Lung microvascular endothelial cell (primary cell): Measurements from ENCODE around the gene SLC23A2. TPM values are rescaled to one million over a fixed set of nuclear protein-coding genes. Genes with fewer than 3 reads are reported as not detected.
"Not testable (repeated sequence)": the region's sequence is repeated elsewhere in the genome, so short reads cannot be mapped to it uniquely, and the experiment has no call there.

Experiments used
- DNase-seq, 2 donors: peaks; one replicate each; pipeline versions ENCODE4 v3.0.0 to v3.0.0-alpha.2; 2010; ENCODE audit warnings: low read depth in 2 of 2
- total RNA-seq: library from RNA; depleted of rRNA; stranded (reverse); fragments of >200 nt; gene quantifications from 2 replicates; pipeline ENCODE4 v1.2.1, GENCODE V29; 2014

SLC23A2 gene
- total RNA-seq, 1 donor from 2014 or later, result 14.7 TPM

DNA sequence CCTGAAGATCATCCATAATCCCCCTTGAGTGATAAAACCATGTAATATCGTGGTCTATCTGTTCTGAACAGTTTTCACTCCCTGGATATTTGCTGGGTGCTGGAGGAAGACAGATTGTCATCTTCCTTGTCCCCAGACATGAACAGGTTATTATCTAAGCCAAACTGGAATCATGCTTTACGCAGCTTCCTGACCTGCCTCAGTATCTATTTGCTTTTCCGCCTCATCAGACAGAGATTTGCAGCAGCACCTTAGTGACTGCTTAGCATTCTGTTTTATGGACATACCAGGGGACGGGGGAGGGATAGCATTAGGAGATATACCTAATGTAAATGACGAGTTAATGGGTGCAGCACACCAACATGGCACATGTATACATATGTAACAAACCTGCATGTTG is 124.6 kb downstream of the SLC23A2 start:
- DNase-seq, result no peak

DNA sequence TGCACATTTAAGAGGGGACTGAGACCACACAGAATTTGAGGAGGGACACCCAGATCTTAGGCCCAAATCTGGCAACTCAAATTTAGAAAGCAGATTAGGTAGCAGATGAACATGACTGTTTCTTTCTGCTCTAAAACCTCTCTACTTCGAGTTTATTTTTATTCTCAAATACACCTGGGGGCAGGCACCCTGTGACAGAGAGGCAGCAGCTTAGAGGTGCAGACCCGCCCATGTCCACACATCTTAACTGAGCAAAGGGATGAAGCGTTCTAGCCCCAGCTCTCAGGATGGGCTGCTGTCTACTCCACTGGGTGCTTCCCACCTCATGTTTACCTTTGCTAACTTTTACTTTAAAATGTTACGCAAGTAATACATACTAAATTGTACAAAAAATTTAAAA is 125.0 kb downstream of the SLC23A2 start:
- no peak for DNase-seq

DNA sequence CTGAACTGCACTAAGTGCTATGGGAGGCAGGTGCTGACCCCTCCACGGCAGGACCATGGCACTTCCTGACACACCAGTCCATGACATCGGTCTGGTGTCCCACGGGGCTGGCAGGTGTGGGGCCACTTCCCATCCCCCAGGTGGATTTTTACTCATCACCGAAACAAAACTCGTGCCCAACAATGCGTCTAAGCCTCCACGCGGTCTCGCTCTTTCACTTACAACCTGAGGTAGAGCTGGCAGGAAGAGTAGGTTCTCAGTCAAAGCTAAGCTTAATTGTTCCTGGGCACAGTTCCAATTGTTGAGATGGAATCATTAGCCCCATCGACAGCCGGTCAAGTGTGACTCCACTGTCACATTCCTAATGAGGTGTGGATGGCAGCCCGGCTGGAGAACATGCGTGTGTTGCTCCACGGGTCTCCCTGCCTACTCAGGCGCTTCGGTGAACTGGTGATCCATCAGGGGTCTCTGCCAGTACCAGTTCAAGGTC is 125.7 kb downstream of the SLC23A2 start:
- no peak for DNase-seq

GRCh38 chr20:4873396-4873795 is 127.9 kb downstream of the SLC23A2 start:
- no peak for DNase-seq

- DNase-seq, result no peak
Observed at GRCh38 chr20:4871486-4871885, 129.8 kb downstream of the SLC23A2 start.

DNA sequence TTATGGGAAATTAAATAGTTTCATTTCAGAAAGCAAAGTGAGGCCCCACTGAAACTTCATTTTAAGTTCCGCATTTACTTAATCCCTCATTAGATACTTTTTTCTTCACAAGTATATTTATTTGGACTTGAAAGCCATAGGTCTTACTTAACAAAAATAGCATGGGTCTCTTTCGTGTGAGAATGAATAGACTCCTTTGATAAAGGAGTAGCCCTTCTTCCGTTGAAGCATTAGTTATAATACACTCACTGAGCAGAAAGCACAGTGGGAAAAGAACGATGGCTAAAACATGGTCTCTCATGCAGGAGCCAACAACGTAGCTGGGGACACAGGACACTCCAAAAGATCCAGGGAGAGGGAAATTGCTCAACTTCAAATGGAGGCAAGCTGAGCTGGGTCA is 130.4 kb downstream of the SLC23A2 start:
- DNase-seq, result no peak

DNA sequence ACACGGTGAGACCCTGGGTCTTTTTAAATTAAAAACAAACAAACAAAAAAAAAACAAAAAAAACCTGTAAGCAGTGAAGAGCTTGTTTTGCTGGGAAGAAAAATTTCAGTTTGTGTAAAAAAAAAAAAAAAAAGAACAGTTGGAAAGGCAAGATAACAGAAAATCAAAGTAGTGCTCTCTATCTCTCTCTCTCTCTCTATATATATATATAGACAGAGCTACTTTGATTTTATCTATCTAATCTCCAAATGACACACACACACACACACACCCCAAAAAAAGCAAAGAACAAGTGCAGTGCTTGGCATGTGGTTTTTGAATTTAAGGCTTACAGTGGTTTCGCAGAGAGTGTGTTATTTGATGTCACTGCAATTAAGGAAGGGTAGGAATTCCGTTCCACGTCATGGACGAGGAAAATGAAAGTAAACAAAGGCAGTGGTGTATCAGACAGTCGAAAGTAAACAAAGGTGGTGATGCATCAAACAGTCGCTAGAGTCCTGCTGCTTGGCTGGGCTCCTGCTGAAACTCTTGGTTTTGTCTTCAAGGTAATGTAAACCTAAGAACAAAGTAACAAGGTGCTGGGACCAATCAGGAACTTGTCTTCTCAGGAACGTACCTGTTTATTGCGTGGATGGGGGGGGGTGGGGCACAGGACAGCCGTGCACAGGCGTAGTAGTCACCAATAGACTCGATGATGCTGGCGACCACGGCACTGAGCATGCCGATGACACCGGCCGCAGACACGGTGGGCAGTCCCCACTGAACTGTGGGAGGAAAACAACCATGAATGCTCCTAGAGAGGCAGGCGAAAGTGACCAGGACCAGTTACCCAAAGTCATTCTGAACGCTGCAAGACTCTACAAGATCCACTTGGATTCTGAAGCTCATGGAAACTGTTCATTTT is 131.8 kb downstream of the SLC23A2 start:
- DNase-seq, result peak; percentile 72 to 81

GRCh38 chr20:4867051-4867450 is 134.3 kb downstream of the SLC23A2 start:
- no peak for DNase-seq

- no peak for DNase-seq
Observed at GRCh38 chr20:4866429-4866828, 134.9 kb downstream of the SLC23A2 start.

GRCh38 chr20:4864311-4864752 is 137.0 kb downstream of the SLC23A2 start:
- no peak for DNase-seq

DNA sequence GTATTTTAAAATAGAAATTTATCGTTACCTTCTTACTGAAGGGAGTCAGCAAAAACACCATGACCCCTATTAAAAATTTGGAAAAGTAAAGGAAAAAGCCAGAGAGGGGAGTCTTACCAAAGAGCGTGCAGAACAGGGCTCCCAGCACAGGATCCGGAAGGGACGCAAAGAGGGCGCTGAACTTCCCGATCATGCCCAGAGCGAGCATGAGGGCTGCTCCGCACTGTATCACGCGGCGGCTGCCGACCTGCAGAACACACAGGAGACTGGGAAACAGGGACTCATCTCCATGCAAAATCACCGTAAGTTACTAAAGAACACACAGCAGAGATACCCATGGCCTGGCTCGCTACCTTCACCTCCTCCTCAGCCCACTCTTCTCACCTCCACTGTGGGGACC is 138.6 kb downstream of the SLC23A2 start:
- DNase-seq, result no peak

- DNase-seq, result no peak
Observed at GRCh38 chr20:4861961-4862360, 139.3 kb downstream of the SLC23A2 start.

DNA sequence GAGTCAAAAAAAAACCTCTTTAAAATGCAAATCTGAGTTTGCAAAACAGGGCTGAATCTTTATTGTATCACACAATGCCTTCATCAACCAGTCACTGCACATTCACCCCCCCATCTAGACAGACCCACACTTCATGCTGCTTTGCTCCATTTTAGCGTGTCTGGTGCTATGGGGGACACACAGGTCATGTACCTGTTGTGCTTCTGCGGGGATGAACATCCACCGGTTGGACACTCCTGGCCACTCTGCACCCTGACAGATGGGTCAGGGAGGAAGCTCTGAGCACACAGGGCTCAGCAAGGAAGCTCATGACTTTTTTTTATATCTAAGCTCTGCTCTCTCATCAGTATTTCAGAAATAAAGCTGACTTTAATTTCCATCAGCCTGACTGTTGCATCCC is 143.3 kb downstream of the SLC23A2 start:
- DNase-seq, result no peak

DNA sequence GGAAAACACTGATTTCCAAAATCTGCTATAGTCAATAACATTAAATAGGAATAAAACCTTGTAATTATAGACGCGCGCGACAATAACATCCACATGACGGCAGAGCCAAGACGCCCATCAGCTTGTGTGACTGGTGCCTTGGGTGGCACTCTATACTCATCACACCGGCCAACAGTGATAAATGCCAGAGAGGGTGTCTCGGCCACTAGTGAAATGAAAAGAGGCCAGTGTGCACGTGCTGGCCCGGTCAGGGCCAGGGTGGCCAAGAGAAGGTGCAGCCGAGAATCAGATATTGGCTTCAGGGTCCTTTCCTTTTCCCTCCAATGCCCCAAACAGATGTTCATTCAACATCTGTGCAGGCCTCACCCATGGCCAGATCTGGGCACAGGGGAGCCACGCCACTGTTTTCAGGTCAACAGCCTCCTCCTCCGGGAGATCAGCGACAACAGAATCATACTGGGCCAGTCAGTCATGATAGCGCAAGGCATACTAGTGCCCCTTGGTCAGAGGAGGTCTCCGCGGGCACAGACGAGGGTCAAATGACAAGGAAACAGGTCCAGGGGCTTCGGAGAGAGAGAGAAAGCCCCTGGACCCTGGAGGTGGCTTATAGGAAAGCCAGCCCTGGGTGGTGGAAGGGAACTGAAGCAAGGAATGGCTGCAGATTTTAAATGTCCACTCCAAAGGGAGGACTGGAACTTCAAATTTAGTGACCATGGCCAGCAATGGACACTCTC is 145.1 kb downstream of the SLC23A2 start:
- DNase-seq, result no peak

- no peak for DNase-seq
Observed at GRCh38 chr20:4855555-4855954, 145.8 kb downstream of the SLC23A2 start.

DNA sequence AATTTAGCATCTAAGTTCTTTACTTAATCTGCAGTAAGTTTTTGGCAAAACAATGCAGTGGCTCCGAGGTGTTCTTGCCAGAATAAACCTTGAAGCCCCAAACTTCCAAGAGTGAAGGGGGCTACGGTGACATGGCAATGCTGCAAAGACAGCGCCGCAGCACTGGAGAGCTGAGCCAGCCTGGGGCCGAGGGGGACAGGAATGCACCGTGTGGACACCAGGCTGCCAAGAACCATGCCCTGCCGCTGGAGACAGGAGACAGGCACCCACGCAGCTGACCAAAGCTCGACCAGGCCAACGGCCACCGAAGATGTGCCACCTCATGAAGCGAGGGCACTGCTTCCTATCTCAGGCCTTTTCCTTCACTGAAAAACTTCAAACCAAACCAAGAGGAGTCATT is 146.2 kb downstream of the SLC23A2 start:
- no peak for DNase-seq

DNA sequence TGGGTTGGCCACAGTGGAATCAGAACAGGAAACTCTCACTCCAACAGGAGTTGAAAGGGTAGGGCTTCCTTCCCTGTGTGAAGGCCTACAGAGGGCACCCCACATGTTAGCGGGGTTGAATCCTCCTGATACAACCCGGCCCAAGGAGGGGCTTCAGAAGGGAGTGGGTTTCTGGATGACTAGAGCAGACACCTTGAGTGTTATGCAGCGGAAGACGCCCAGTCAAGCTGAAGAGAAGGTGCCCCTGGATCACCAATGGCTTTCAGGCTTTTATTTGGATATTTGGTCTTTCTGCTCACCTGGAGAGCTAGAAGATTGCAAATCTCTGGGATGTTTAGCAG is 146.8 kb downstream of the SLC23A2 start:
- DNase-seq, result no peak

DNA sequence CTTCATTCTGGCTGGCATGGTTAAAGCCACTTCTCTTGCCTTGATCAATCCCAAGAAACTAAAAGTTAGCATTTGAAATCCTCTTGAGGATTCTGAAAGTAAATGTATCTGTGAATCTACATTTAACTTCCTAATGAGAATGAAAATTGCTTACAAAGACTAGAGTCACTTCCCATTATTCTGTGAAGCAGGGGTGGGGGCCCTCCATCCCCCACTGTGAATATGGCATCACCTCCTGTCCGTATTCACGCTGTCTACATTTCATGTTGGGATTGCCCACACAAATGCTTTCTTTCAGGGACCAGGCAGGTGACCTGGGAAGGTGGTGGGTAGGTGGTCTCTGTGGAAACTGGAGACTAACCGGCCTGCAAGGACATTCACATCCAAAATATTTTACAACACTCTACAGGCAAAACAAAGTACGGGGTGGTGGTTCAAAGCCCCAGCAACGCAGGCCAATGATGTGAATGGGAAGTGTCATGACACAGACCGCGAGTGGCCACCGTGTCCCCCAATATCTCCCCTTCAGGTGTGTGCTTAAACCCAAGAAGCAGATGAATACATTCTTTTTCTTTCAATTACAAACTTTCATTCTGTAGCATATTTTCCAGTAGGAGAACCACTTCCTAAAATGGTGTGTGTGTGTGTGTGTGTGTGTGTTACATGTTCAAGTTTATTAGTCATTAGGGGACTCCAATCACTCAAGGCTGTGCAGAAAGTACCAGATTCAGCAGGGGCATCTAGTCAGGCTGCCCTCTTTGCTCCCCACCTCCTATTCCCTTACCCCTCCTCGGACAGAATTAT is 147.4 kb downstream of the SLC23A2 start:
- no peak for DNase-seq

DNA sequence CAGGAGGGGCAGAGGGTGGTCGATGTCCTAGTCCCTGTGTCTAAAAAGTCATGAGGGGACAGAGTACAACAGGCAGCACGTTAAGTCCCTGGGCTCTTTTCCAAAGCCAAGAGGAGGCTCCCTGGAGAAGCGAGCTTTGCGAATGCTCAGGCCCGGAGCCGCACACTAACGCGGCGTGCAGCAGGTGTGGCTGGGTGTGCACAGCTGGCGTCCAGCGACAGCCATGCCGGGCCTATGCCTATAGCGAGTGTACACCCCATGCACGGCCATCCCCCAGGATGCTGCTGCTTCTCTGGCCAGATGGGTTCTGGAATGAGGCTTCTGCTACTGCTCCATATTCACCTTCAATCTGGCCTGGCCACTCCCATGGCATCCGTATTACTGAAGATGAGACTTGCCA is 148.3 kb downstream of the SLC23A2 start:
- no peak for DNase-seq

- no peak for DNase-seq
Observed at GRCh38 chr20:4850960-4851359, 150.3 kb downstream of the SLC23A2 start.

DNA sequence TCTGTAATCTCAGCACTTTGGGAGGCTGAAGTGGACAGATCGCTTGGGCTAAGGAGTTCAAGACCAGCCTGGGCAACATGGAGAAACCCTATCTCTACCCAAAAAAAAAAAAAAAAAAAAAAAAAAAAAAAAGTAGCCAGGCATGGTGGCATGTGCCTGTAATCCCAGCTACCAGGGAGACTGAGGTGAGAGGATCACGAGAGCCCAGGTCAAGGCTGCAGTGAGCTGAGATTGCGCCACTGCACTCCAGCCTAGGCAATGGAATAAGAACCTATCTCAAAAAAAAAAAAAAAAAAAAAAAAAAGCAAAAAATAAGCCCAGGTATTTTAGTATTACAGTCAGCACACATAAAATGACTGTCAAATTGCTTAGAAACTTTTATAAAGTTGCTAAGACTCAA is 152.5 kb downstream of the SLC23A2 start:
- DNase-seq, result not testable (repeated sequence)

DNA sequence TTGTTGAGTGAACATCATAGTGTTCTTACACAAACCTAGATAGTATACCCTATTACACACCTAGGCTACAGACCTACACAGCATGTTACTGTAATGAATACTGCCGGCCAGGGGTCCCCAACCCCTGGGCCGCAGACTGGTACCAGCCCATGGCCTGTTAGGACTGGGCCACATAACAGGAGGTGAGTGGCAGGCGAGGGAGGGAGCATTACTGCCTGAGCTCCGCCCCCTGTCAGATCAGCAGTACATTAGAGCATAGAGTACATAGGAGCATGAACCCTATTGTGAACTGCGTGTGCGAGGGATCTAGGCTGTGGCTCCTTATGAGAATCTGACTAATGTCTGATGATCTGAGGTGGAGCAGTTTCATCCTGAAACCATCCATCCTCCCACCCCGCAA is 153.3 kb downstream of the SLC23A2 start:
- no peak for DNase-seq
